GM21576 (cell line): ENCODE measurements around the gene SH3PXD2B.

Experiments
- ATAC-seq: cut with Tn5 transposase; IDR thresholded peaks from one replicate; pipeline ENCODE4 v1.9.1; 2021; ENCODE audit warnings: mild to moderate bottlenecking, moderate library complexity; ENCODE audit not compliant: unreplicated experiment

SH3PXD2B gene

GRCh38 chr5:172453986-172454357 is 353 bp downstream of the SH3PXD2B start:
- ATAC-seq: no peak

DNA sequence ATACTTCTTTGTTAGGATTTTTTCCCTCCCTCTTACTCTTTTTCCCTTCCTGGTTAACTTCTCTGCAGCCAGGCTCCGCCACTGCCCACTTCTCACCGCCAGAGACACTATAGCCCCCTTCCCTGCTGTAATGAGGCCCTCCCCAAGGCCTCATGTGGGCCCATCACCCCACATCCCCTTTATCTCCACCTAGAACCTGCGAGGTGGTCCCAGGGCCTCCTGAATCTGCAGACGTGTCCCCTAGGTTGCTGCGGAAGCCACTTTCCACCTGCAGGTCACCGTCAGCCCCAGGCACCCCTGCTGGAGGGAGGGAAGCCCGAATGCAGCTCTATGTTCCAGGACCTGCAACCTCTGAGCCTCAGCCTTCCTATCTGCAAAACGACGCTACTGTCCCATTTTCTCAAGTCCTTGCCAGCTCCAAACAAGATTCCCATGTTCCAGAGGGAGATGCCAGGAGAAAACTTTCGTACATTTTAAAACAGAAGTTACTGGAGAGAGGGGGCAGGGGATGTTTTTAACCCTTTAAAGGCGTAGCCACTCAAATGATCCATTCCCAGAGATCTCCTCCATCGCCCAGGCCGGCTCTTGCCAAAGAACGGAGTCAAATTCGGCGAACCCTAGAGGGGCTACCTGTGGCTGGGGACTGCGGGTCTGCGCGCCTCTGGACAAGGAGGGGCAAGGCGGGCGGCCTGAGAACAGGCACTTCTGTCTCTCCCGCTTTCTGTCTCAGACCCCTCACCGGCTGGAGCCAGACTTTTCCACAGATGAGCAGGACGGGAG is 929 bp downstream of the SH3PXD2B start:
- no peak for ATAC-seq

DNA sequence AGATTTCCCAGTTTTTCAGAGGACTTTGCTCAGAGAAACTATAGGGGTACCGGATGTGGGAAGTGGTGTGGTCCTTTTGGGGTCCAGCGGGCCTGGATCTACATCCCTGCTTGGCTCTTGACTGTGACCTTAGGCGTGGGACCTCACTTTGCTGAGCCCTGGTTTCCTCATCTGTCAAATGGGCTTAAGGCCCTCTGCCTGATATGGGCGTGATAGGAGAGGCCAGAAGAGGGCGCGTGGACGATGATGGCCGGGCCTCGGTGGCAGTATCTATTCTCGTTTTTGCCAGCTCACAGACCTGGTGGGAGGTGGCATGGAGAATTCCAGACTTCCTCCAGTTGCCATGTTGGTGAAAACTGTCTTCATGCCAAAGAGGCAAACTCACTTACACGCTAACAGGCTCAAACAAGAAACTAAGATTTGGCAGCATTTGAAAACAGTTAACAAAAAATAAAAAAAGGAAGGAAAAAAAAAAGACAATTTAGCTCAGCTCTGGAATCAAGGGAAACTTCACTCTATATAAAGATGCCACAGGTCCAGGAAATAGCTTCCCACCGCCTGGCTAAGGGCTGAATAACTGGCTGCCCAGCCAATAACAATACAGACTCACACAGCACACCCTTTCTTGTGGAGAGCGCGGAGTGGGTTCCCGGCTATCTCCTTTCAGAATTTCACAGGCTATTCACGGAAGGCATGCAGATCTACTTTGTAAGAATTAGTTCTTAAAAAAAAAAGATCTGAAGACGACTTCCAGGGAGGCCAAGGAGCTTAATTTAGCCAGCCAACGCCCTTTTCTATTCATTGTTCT is 1.7 kb downstream of the SH3PXD2B start:
- ATAC-seq: no peak

DNA sequence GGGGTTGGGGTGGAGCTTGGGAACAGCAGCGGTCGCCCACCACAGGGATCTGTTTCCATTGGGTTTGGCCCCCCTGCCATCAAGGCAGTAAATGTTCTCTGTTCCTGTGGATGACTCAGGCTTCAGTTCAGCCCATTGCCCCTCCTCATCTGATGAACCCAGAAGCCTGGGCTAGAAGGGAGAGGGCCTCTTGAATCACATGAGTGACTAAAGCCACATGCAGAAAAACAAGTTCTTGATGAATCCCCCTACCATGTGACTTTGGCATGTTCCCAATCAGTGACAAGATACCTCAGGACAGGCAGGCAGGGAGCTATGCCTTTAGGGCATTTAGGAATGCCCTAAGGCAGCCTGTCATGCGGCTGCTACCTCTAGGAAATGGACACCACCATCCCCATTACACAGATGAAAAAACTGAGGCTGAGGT is 2.5 kb downstream of the SH3PXD2B start:
- no peak for ATAC-seq

DNA sequence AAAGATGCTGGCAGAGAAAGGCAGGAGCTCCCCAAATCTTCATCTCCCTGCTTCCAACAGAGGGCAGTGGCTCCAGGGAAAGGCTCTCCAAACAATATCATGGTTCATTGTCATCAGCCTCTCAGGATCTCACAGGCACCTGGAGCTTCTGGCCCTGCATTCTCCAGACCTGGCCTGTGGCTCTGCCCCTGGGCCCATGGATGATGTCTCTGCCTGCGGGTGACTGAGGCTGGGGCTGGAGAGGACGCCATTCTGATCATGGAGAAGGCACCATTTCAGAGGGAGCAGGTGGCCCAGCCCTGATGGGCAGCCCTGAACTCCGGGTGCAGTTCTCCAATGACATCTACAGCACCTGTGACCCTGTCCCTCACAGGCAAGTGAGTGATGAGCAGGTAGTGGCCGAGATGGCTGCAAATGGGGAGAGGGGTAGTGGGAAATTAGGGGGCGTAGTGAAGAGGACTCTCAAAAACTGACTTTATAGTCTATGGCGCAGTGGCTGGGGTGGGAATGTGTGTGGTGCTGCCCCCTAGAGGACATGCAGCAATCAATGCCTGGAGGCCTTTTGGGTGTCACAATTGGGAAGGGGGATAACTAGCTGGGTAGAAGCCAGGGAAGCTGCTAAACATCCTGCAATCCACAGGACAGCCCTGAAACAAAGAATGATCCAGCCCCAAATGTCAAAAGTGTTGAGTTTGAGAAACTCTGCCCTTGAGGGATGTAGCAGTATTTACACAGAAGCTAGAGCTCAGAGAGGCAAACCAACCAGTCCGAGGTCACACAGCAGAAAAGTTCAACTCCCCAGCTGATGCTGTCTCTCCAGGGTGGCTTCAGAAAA is 3.2 kb downstream of the SH3PXD2B start:
- ATAC-seq: no peak

DNA sequence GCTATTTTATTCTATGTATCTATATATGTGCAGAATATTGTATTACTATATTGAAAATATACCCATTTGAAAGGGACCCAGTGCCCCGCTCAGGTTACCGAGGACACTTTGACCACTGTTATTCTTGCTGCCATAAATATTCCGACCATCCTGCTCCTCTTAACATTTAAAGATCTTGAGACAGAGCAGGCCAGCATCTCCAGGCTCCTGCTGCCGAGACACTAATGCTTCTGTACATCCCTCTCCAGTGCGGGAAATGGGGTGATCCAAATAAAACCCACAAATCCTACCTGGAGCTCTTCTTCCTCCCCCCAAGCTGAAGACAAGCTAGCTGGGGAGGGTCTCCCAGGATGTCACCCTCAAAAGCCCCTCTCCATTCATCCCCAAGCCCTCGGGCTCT is 3.9 kb downstream of the SH3PXD2B start:
- no peak for ATAC-seq

- no peak for ATAC-seq
Measured at GRCh38 chr5:172448999-172449398, 5.3 kb downstream of the SH3PXD2B start.

DNA sequence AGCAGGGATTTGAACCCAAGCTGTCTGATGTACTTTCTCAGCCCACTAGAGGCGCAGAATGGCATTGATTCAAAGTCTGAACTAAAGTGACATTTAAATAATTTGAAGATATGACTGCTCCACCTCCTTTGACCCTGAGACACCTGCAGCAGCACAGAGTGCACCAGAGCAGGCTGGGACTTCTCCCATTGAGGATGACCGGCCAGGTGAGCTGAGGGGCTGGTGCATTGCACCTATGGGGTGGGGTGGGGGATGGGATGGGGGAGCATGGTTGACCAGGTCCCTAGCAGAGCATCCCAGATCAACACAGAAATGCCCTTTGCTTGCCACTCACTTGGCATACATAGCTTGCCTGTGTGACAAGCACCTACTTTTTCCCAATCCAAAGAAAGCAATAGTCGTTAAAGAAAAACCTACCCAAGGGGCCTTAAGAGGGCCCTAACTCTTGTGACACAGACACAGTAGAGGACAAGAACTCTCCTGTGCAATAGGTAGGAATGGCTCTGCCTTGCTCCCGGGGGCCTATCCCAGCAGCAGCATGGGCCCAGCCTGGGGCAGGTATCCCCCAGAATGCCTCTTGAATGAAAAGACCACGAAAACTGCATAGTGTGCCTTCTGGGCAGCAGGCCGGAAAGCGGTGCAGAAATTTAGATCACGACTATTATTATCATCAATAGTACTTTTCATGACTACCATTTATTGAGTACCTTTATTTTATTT is 6.5 kb downstream of the SH3PXD2B start:
- ATAC-seq: no peak

GRCh38 chr5:172446336-172447051 is 7.8 kb downstream of the SH3PXD2B start:
- no peak for ATAC-seq

- no peak for ATAC-seq
Measured at GRCh38 chr5:172445866-172446265, 8.5 kb downstream of the SH3PXD2B start.

GRCh38 chr5:172444626-172445365 is 9.5 kb downstream of the SH3PXD2B start:
- ATAC-seq: no peak

GRCh38 chr5:172444110-172444510 is 10.2 kb downstream of the SH3PXD2B start:
- no peak for ATAC-seq

- ATAC-seq: no peak
Measured at GRCh38 chr5:172443441-172444109, 10.8 kb downstream of the SH3PXD2B start.

- ATAC-seq: no peak
Measured at GRCh38 chr5:172442592-172442991, 11.7 kb downstream of the SH3PXD2B start.

GRCh38 chr5:172441262-172441751 is 13.0 kb downstream of the SH3PXD2B start:
- ATAC-seq: no peak

DNA sequence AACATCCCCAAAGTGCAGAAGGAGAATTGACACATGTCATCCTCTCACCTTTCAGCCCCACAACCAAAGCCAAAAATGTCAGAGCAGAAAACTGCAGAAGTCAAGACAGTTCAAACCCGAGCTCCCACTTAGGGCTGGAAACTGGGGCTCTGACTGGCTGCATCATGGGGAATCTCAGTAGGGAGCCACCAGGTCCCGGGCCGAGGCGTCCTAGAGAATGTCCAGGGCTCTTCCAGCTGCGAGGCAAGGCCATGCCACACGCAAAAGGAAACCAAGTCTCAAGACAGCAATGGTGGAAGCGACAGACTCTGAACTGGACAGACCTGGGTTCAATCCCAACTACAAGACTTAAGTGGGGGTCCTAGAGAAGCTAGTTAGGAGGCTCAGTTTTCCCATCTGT is 13.8 kb downstream of the SH3PXD2B start:
- no peak for ATAC-seq

DNA sequence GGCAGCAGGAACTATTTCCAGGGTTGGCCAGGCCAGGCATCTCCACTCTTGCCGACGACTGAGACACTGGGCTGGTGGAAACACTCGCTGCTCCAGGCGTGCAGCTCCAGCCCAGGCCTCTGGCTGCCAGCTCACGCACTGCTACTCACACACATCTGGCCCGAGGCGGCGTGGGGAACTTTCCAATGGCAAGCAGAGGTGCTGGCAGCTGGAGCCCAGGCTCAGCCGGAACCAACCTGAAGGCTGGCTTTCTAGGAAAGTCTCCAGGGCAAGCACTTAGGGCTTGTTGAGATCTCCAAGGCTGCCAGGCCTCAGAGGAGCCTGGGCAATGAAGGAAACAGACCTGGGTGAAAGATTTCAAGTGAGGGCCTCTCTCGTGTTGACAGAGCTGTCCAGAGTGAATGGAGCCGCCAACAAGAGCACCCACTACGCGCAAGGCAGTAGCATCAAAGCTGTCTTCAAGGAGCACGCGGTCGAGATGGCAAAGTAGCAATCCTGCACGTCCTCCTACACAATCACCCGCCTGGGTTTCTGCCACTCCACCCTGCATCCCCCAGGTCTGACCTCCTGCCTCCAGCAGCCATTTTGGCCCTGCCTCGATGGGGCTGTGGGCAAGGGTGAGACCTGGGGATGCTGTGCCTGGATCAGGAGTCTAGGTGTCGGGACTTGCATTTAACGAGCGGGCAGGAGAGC is 14.4 kb downstream of the SH3PXD2B start:
- ATAC-seq: no peak

GRCh38 chr5:172438319-172438668 is 16.0 kb downstream of the SH3PXD2B start:
- ATAC-seq: no peak
